RWPE1 (cell line): ENCODE data around the gene NCF4.

Source experiments
- CTCF ChIA-PET: fragments of 350-600 bp; sonication (Branson Sonifier 250); formaldehyde crosslinking; extraction: SDS; loops from one replicate; lab custom pipeline; 2021; lab: Yijun Ruan, JAX
- POLR2A ChIA-PET: fragments of 400-600 bp; formaldehyde crosslinking; extraction: SDS; loops from one replicate; lab custom pipeline; 2020; ENCODE audit warnings: antibody characterized with exemption; ENCODE audit not compliant: low non-redundant PET; lab: Yijun Ruan, JAX
- DNase-seq: peaks from one replicate; pipeline ENCODE4 v3.0.0; 2012; ENCODE audit warnings: low spot score
- H3K27ac ChIP-seq: fragments of 450-650 bp; 2 replicates; pipeline ENCODE4 v1.5.1; 2017
- CTCF ChIP-seq: fragments of 450-650 bp; conservative IDR thresholded peaks from 2 replicates; pipeline ENCODE4 v1.5.1; 2017; ENCODE audit warnings: low read depth, mild to moderate bottlenecking

Gene NCF4

DNA sequence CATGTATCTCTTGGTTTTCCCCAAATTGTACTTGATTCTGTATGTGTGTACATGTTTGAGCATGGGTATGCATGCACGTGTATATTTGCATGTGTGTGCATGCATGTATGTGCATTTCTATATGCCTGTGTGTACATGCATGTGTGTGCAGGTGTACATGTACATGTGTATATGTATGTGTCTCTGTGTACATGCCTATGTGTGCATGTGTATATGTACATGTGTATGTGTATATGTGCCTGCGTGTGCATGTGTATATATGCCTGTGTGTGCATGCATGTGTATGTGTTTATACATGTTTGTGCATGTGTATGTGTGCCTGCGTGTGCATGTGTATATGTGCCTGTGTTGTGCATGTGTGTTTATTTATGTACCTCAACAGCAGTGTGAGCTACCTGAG is 5.3 kb upstream of the NCF4 start:
- ChIA-PET CTCF (interaction anchor here (0.9 to 1.5 kb wide), 4 partner anchors 9 to 596 kb away, joined by 3 to 10 read pairs (median 4); no protein-coding TSS in a partner anchor), POLR2A (no interaction called here)
- no peak for DNase-seq
- TF ChIP-seq CTCF = no peak
- no peak overlapping the region for H3K27ac ChIP-seq

DNA sequence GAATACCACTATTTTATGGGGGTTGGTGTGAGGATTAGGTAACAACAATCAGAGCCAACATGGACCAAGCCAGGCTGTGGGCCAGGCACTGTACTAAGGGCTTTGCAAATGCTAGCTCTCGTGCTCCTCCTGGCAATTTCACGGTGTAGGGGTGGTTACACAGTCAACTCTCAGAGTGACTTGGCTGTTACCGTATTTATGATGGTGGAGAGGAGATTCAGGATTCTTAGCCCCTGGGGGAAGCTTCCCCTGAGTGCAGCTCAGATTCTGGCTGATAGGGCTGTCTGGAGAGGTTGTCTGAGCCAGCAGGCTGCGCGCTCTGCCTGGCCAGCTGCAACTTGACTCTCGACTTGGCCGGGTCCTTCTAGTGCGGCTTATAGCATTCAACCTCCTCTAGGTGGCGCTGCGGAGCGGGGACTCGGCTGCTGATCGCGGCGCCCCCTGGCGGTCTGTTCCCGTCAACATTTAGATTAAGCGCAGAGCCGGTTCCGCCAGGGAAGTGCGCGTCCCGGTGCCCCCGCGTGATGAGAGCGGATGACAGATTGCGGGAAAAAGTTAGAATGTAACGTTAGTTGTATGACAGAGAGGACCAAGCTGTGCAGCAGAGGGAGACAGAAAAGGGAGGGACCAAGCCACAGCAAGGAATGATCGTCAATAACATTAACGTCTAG is 4.5 kb upstream of the NCF4 start:
- ChIA-PET CTCF (interaction anchor here (0.6 to 1.9 kb wide), 20 partner anchors 9 to 597 kb away, joined by 3 to 11 read pairs (median 4); no protein-coding TSS in a partner anchor), POLR2A (no interaction called here)
- DNase-seq = peak; percentile 62
- TF ChIP-seq CTCF = peak; percentile 98
- no peak overlapping the region for H3K27ac ChIP-seq

- CTCF ChIA-PET = interaction anchor here (0.6 to 1.9 kb wide), 14 partner anchors 8 to 360 kb away, joined by 3 to 11 read pairs (median 4); no protein-coding TSS in a partner anchor
- H3K27ac ChIP-seq = no peak overlapping the region
- POLR2A ChIA-PET = no interaction called here
- no peak for TF ChIP-seq CTCF
- DNase-seq = no peak
These were observed 4.0 kb upstream of the NCF4 start for GRCh38 chr22:36856792-36857135.

- no peak overlapping the region for H3K27ac ChIP-seq
- no peak for TF ChIP-seq CTCF
- no peak for DNase-seq
- POLR2A ChIA-PET = no interaction called here
- CTCF ChIA-PET = no interaction called here
These were observed 2.6 kb upstream of the NCF4 start for GRCh38 chr22:36858156-36858555.

GRCh38 chr22:36858966-36859365 is 1.8 kb upstream of the NCF4 start:
- no peak for DNase-seq
- ChIA-PET POLR2A (no interaction called here), CTCF (no interaction called here)
- no peak for TF ChIP-seq CTCF
- H3K27ac ChIP-seq = no peak overlapping the region

DNA sequence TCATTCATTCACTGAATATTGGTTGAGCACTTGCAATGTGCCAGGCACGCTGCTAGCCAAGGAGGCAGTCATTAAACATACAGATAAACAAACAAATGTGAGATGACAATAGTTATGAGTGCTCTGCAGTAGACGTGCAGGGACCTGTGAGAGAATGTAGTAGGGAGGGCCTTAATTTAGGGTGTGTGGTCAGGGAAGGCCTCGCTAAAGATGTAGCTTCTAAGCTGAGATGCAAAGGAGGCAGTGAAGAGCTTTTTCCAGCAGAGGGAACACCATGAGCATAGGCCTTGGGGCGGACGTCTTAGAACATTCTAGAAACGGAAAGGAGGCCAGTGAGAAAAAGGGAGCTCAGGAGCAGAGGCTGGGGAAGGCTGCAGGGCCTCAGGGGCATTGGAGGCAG is 789 bp upstream of the NCF4 start:
- CTCF ChIA-PET = interaction anchor here (0.6 kb wide), 2 partner anchors 118 to 326 kb away, joined by 4 read pairs; no protein-coding TSS in a partner anchor

More for the DNA sequence above, 789 bp upstream of the NCF4 start:
- POLR2A ChIA-PET = no interaction called here
- peak; percentile 36 for DNase-seq
- TF ChIP-seq CTCF = no peak
- no peak overlapping the region for H3K27ac ChIP-seq
